Measurements from ENCODE around the gene GNG7. TPM values are rescaled to one million over a fixed set of nuclear protein-coding genes. Genes with fewer than 3 reads are reported as not detected.

GNG7 gene
- total RNA-seq, 1 experiment from 2014 or later = 7.7 TPM

DNA sequence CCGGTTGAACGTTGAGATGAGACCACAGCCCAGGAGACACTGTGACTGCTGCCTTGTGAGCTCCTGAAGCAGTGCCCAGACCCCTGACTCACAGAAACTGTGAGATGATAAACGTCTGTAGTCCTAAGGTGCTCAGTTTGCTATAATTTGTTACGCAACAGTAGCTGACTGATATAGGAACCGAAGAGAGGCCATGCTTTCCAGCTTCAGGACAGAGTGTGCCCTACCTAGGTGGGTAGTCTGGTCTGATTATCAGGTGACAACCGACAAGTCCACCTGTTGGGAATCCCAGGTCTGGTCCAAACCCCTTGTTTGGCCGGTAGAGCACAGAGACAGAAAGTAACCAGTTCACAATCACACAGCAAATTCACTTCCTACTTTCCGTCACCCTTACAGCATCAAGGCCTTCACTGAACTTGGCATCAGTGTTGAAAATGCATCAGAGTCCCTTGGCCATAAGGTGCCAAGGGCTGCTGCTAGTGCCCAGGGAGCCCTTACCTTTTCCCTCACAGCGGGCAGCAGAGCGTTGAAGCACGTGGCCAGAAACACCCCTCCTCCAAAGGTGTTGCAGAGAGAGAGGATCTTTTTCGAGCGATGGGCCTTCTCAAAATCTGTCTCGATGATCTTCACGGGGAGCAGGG lies 34.2 kb upstream of the GNG7 start:
- H2BK5ac ChIP-seq (ENCODE audit: insufficient read length, low read length) = no peak overlapping the region
- peaks cover 33 to 45% (median 40%) of the 10 kb centered on the region in 3 experiments for H3K36me3 Mint-ChIP-seq (ENCODE audit: insufficient read depth in 1 of 3, low read depth in 3 of 3)
- H3K4ac ChIP-seq (ENCODE audit: low read depth, low read length) = no peak overlapping the region
- H3K27me3 ChIP-seq (ENCODE audit: insufficient read depth, low read length) = no peaks in the 10 kb centered on the region
- no peak overlapping the region for H2AK5ac ChIP-seq (ENCODE audit: insufficient read length, low read length)
- H2BK15ac ChIP-seq (ENCODE audit: low read depth, low read length) = no peak overlapping the region
- no peaks in the 10 kb centered on the region for H3K79me2 ChIP-seq (ENCODE audit: insufficient read depth, low read length)
- H4K91ac ChIP-seq (ENCODE audit: insufficient read length, low read depth, low read length) = no peak overlapping the region
- H2BK120ac ChIP-seq (ENCODE audit: low read depth, low read length, poor library complexity, severe bottlenecking) = no peak overlapping the region
- no peak overlapping the region for H3K23ac ChIP-seq (ENCODE audit: insufficient read length, low read depth, low read length)
- no peak overlapping the region for H3K9ac ChIP-seq (ENCODE audit: extremely low read depth, insufficient read length, low read length)
- H3K9me3 ChIP-seq (ENCODE audit: control insufficient read depth, low read depth, low read length) = no peaks in the 10 kb centered on the region
- no peaks in the 10 kb centered on the region for H4K20me1 ChIP-seq (ENCODE audit: control insufficient read depth, insufficient read depth, insufficient read length)
- no peak overlapping the region for H2AFZ ChIP-seq (ENCODE audit: low read length)
- no peak overlapping the region for H3K4me2 ChIP-seq (ENCODE audit: insufficient read depth, insufficient read length, low read length)
- no peak overlapping the region for H2BK20ac ChIP-seq (ENCODE audit: low read depth, low read length, poor library complexity, severe bottlenecking)
- no peak for DNase-seq
- H3K4me1 Mint-ChIP-seq = peaks cover 5 to 6% of the 10 kb centered on the region in 2 experiments
- H3K14ac ChIP-seq (ENCODE audit: insufficient read depth, low read length) = no peak overlapping the region
- H3K4me3 Mint-ChIP-seq = no peak overlapping the region
- WGBS (ENCODE audit: extremely low coverage, insufficient read length, low lambda C conversion rate) = no CpG with 5 or more reads among the region's 15 CpGs
- no peak overlapping the region for H3K27ac ChIP-seq (ENCODE audit: insufficient read length, low read depth, low read length)
- H3T11ph ChIP-seq (ENCODE audit: low read length) = no peak overlapping the region
- no peaks in the 10 kb centered on the region; a peak in 1 of 5 replicates for H3K9me3 Mint-ChIP-seq
- no peak overlapping the region for H3K18ac ChIP-seq (ENCODE audit: insufficient read length, low read depth, low read length)
- H3K79me1 ChIP-seq (ENCODE audit: insufficient read depth, low read depth, low read length, poor library complexity, severe bottlenecking) = no peaks in the 10 kb centered on the region
- H3K27ac Mint-ChIP-seq = no peak overlapping the region
- TF ChIP-seq, protein P1, sequence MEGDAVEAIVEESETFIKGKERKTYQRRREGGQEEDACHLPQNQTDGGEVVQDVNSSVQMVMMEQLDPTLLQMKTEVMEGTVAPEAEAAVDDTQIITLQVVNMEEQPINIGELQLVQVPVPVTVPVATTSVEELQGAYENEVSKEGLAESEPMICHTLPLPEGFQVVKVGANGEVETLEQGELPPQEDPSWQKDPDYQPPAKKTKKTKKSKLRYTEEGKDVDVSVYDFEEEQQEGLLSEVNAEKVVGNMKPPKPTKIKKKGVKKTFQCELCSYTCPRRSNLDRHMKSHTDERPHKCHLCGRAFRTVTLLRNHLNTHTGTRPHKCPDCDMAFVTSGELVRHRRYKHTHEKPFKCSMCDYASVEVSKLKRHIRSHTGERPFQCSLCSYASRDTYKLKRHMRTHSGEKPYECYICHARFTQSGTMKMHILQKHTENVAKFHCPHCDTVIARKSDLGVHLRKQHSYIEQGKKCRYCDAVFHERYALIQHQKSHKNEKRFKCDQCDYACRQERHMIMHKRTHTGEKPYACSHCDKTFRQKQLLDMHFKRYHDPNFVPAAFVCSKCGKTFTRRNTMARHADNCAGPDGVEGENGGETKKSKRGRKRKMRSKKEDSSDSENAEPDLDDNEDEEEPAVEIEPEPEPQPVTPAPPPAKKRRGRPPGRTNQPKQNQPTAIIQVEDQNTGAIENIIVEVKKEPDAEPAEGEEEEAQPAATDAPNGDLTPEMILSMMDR (conservative IDR thresholded peaks at IDR 0.05) = no peak
- no peak overlapping the region for H4K5ac ChIP-seq (ENCODE audit: insufficient read length, low read depth, low read length)
- H2BK12ac ChIP-seq (ENCODE audit: insufficient read length, low read depth, low read length) = no peak overlapping the region
- no peak overlapping the region for H4K8ac ChIP-seq (replicated peaks; ENCODE audit: insufficient read length, low read depth, low read length)
- peaks cover 4% of the 10 kb centered on the region for H3K27me3 Mint-ChIP-seq (ENCODE audit: low read depth)
- peaks cover 5% of the 10 kb centered on the region for H3K23me2 ChIP-seq (ENCODE audit: insufficient read length, low read depth, low read length, poor library complexity, severe bottlenecking)
- no peak overlapping the region for H3K56ac ChIP-seq (ENCODE audit: insufficient read length, low read depth, low read length)
- no peaks in the 10 kb centered on the region for H3K4me1 ChIP-seq (ENCODE audit: insufficient read depth, low read length)
